ENCODE measurements around the gene SCAP.

GRCh38 chr3:47420511-47421484 lies 54.9 kb downstream of the SCAP start:
- no peak for TF ChIP-seq EZH2 (IDR thresholded peaks at IDR 0.05; ENCODE audit: borderline replicate concordance, insufficient read depth, low read depth, low read length, poor library complexity, severe bottlenecking)
- peak; percentile 89 for TF ChIP-seq CTCF (IDR thresholded peaks at IDR 0.05)

Measured in B cell (primary cell).